GM19455 (cell line): ENCODE data around the gene RPLP2.

Experiments
- ATAC-seq: cut with Tn5 transposase; IDR thresholded peaks from one replicate; pipeline ENCODE4 v1.9.1; 2021; ENCODE audit not compliant: unreplicated experiment

RPLP2 gene

GRCh38 chr11:862081-862661, 52.4 kb downstream of the RPLP2 start:
- no peak for ATAC-seq
